ENCODE results near the gene STOM.

The STOM gene

GRCh38 chr9:121369595-121370265 is at the start of gene STOM:
Gene STOM, minus strand, starts transcription at chr9:121370250. Its CDS starts 63 bp downstream, at chr9:121370187.
- peak within 1 kb of the TSS; percentile 88 for H3K27ac ChIP-seq
- no peak for TF ChIP-seq CTCF (IDR thresholded peaks at IDR 0.05)
- H3K4me3 ChIP-seq (ENCODE audit: low read depth in 1 of 2, low read length in 1 of 2), result peak within 1 kb of the TSS; percentile 91 to 97

GRCh38 chr9:121411993-121412392 is 41.9 kb upstream of the STOM start:
- H3K36me3 ChIP-seq, result no peaks in the 10 kb centered on the region
- H3K27ac ChIP-seq, result no peak overlapping the region
- no peaks in the 10 kb centered on the region for H3K9me3 ChIP-seq
- H3K4me1 ChIP-seq (ENCODE audit: control insufficient read depth in 1 of 2, insufficient read depth in 1 of 2, low read depth in 1 of 2, low read length in 1 of 2), result peaks cover 0 to 4% of the 10 kb centered on the region in 2 experiments
- H3K4me3 ChIP-seq (ENCODE audit: low read depth in 1 of 2, low read length in 1 of 2), result no peak overlapping the region
- no peaks in the 10 kb centered on the region for H3K27me3 ChIP-seq
- TF ChIP-seq CTCF (IDR thresholded peaks at IDR 0.05), result no peak

More at GRCh38 chr9:121369595-121370265, at the start of gene STOM:
- Histone ChIP-seq H3K27me3 (no peaks in the 10 kb centered on the region), H3K36me3 (no peaks in the 10 kb centered on the region), H3K9me3 (no peaks in the 10 kb centered on the region), H3K4me1 (ENCODE audit: control insufficient read depth in 1 of 2, insufficient read depth in 1 of 2, low read depth in 1 of 2, low read length in 1 of 2) (peaks cover 79 to 81% of the 10 kb centered on the region in 2 experiments)

GRCh38 chr9:121405899-121406298 is 35.8 kb upstream of the STOM start:
- TF ChIP-seq CTCF (IDR thresholded peaks at IDR 0.05), result no peak
- Histone ChIP-seq H3K27me3 (no peaks in the 10 kb centered on the region), H3K4me3 (ENCODE audit: low read depth in 1 of 2, low read length in 1 of 2) (no peak overlapping the region), H3K36me3 (no peaks in the 10 kb centered on the region), H3K4me1 (ENCODE audit: control insufficient read depth in 1 of 2, insufficient read depth in 1 of 2, low read depth in 1 of 2, low read length in 1 of 2) (no peaks in the 10 kb centered on the region), H3K9me3 (no peaks in the 10 kb centered on the region), H3K27ac (no peak overlapping the region)

- TF ChIP-seq CTCF (IDR thresholded peaks at IDR 0.05), result no peak
- Histone ChIP-seq H3K4me1 (ENCODE audit: control insufficient read depth in 1 of 2, insufficient read depth in 1 of 2, low read depth in 1 of 2, low read length in 1 of 2) (peaks cover 5 to 6% of the 10 kb centered on the region in 2 experiments), H3K27ac (no peak overlapping the region), H3K4me3 (ENCODE audit: low read depth in 1 of 2, low read length in 1 of 2) (no peak overlapping the region), H3K9me3 (no peaks in the 10 kb centered on the region), H3K27me3 (no peaks in the 10 kb centered on the region), H3K36me3 (no peaks in the 10 kb centered on the region)
Measured at GRCh38 chr9:121404906-121405305, 34.9 kb upstream of the STOM start.

- H3K27ac ChIP-seq, result peak overlapping the region; percentile 56
- no peaks in the 10 kb centered on the region for H3K27me3 ChIP-seq
- H3K4me3 ChIP-seq (ENCODE audit: low read depth in 1 of 2, low read length in 1 of 2), result no peak overlapping the region
- TF ChIP-seq CTCF (IDR thresholded peaks at IDR 0.05), result peak; percentile 73
- no peaks in the 10 kb centered on the region for H3K36me3 ChIP-seq
- H3K9me3 ChIP-seq, result no peaks in the 10 kb centered on the region
- peaks cover 31 to 33% of the 10 kb centered on the region in 2 experiments for H3K4me1 ChIP-seq (ENCODE audit: control insufficient read depth in 1 of 2, insufficient read depth in 1 of 2, low read depth in 1 of 2, low read length in 1 of 2)
Measured at GRCh38 chr9:121399883-121400607, 30.0 kb upstream of the STOM start.

All from neutrophil (primary cell).